GM15510 (cell line): ENCODE results near the gene R3HDM2.
A peak's percentile ranks its signal among the peaks of the same experiment; 100 is the strongest.

ENCODE experiments used
- POLR2A ChIP-seq: IDR thresholded peaks from 3 replicates; pipeline ENCODE4 v1.6.1; 2011; ENCODE audit warnings: borderline replicate concordance; ENCODE audit not compliant: insufficient read length; ENCODE audit errors: extremely low read depth

R3HDM2 gene

DNA sequence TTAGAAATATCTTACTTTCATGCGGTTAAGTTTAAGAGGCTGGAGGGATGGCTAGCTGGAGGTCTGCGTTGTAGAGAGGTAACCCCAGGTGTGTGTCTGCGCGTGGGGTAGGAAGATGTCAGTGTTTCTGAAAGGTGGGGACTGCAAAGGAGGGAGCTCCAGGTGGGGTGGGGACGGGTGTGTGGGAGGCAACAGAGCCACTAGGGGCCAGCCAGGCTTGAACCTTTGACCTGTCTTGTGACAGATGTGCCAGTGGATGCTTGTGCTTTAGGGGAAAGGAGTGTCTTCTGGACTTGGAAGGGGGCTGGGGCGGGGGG, 29.6 kb upstream of the R3HDM2 start:
- no peak for TF ChIP-seq POLR2A

DNA sequence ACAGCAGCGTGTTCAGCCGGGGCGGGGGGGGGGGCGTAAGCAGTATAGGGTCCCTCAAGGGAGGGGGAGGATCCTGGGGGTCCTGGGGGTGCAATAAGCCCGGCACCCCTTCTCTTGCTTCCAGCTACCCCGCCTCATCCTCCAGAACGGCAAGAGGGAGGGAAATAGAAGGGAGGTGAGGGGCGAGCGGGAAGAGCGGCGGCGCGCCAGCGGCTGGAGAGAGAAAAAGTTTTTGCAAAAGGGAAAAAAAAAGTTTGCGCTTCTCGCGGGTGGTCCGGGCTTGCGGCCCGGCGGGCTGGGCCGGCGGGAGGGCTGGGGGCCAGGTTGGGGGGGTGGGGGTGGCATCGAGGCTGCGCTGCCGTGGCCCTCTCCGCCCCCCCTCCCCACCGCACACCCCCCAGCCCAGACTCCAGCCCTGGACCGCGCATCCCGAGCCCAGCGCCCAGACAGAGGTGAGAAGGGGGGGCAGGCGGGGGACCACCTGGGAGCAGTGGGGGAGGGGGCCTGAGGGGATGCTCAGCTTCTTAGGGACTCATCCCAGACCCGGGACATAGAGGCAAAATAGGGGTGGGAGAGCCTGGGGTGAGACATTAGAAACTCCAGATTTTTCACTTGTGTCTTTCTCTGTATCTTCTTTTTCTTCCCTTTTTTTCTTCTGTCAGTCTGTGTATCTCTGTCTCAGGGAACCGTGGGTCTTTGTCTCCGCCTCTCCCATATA, 29.1 kb upstream of the R3HDM2 start, which contains the start of gene GLI1:
TSS of gene GLI1 (plus strand) at position 36 of the 718 bp plus-strand sequence. CDS start 3,907 bp downstream, outside the sequence.
- no peak for TF ChIP-seq POLR2A

DNA sequence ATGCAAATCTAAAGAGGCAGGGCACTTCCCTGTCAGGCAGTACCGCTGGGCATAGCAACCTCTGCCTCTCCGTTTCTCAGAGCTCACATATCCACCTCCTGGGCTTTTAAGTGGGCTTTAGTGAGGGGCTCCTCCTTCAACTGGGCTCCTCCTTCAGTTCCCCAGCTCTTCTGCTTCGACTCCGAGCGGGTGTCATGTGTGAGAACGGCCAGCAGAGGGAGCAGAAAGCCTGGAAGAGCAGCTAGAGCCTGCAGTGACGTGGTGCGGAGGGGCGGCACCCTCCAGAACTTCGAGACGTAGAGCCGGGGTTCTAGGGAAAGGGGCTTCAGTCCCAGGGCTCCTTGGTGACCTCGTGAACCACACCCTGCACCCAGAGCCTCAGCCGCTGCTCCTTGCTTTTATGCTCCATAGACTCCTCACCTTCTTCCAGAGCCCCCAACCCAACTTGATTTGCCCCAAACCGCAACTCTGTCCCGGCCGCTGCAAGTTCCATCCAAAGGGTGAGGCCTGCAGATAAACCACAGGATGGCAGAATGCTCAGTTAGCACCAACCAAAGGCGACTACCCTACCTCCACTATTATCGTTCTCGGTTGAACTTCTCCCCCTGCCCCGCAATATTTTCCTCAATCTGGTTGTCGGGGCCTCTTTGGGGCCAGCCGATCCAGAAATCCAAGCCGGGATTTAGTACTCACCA, 28.4 kb upstream of the R3HDM2 start:
- peak; percentile 63 for TF ChIP-seq POLR2A

DNA sequence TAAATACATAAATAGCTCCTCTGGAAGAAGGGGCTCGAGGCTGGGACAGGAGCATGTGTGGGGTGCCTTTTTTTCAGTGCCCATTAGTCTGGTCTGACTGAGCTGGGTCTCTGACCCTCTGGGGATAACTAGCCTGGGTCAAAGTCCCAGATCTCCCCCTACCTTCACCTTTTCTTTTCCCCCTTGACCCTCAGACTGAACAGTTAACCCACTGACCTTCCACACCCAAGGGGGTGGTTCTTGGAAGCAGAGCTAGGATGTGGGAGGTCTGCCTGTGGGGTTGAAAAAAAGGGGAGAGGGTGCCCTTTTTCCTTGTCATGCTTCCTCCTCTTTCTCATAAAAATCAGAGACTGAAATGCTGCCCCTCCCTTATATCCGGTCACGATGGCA, 27.8 kb upstream of the R3HDM2 start:
- no peak for TF ChIP-seq POLR2A

DNA sequence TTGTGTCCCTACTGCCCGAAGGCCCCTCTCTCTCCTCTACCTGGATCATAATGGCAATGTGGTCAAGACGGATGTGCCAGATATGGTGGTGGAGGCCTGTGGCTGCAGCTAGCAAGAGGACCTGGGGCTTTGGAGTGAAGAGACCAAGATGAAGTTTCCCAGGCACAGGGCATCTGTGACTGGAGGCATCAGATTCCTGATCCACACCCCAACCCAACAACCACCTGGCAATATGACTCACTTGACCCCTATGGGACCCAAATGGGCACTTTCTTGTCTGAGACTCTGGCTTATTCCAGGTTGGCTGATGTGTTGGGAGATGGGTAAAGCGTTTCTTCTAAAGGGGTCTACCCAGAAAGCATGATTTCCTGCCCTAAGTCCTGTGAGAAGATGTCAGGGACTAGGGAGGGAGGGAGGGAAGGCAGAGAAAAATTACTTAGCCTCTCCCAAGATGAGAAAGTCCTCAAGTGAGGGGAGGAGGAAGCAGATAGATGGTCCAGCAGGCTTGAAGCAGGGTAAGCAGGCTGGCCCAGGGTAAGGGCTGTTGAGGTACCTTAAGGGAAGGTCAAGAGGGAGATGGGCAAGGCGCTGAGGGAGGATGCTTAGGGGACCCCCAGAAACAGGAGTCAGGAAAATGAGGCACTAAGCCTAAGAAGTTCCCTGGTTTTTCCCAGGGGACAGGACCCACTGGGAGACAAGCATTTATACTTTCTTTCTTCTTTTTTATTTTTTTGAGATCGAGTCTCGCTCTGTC, 26.1 kb upstream of the R3HDM2 start:
- no peak for TF ChIP-seq POLR2A

DNA sequence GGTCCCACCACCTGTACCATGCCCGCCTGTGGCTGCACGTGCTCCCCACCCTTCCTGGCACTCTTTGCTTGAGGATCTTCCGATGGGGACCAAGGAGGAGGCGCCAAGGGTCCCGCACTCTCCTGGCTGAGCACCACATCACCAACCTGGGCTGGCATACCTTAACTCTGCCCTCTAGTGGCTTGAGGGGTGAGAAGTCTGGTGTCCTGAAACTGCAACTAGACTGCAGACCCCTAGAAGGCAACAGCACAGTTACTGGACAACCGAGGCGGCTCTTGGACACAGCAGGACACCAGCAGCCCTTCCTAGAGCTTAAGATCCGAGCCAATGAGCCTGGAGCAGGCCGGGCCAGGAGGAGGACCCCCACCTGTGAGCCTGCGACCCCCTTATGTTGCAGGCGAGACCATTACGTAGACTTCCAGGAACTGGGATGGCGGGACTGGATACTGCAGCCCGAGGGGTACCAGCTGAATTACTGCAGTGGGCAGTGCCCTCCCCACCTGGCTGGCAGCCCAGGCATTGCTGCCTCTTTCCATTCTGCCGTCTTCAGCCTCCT, 25.4 kb upstream of the R3HDM2 start:
- no peak for TF ChIP-seq POLR2A

DNA sequence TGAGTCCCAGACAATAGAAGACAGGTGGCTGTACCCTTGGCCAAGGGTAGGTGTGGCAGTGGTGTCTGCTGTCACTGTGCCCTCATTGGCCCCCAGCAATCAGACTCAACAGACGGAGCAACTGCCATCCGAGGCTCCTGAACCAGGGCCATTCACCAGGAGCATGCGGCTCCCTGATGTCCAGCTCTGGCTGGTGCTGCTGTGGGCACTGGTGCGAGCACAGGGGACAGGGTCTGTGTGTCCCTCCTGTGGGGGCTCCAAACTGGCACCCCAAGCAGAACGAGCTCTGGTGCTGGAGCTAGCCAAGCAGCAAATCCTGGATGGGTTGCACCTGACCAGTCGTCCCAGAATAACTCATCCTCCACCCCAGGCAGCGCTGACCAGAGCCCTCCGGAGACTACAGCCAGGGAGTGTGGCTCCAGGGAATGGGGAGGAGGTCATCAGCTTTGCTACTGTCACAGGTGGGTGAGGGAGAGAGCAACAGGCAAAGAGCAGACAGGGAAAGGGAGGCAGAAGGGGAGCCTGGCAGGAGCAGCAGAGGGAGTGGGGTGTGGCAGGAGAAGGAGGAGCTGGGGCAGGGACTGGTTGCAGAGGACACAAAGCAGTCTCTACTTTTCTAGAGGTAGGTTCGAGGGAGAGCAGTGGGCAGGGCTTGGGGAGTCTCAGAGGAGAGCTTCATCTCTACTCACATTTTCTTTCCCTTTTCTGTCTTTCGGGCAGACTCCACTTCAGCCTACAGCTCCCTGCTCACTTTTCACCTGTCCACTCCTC, 24.7 kb upstream of the R3HDM2 start:
- TF ChIP-seq POLR2A = no peak

DNA sequence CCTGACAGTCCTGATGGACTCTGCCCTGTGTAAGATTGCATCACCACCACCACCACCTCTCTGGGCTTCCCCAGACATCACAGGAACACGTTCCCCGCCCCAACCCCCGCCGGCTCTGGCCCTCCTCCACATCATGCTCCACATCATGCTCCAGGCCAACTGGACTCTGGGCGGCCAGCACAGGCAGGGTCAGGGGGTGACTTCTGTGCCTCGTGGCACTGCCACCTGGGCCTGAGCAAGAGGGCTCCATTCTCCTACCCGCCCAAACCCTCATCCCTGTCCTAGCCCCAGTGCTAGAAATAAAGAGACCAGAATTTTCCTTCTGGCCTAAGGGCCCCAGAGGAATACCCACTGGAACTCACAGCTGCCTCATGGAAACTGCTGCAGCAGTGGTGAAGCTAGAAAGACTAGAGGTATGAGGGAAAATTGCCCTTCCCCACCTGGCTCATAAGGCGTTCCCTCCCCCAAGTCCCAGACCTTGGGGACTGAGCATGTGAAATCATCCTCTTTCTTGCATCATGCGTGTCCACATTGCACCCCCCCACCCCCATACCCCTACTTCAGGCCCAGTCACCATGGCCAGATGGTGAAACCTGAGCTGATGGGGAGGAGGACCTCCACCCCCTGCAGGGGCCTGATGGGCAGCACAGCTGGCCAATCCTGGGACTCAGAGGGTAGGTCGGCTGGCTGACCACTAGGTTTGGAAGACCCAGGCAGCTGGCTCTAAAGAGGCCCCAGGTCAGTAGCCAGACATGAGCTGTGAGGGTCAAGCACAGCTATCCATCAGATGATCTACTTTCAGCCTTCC, 23.9 kb upstream of the R3HDM2 start, which contains the start of gene INHBE:
TSS of gene INHBE (plus strand) at position 742 of the 808 bp plus-strand sequence. CDS start 230 bp downstream, outside the sequence.
- TF ChIP-seq POLR2A = no peak

DNA sequence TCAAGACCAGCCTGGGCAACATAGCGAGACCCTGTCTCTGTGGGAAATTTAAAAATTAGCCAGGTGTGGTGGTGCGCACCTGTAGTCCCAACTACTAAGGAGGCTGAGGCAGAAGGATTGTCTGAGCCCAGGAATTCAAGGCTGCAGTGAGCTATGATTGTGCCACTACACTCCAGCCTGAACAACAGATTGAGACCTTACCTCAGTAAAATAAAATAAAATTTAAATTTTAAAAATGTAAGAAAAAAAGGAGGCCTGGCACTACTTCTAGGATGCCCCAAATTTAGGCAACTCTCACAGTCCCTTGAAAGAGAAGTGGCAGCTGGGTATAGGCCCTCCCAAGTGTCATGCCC, 23.3 kb upstream of the R3HDM2 start:
- TF ChIP-seq POLR2A = no peak

DNA sequence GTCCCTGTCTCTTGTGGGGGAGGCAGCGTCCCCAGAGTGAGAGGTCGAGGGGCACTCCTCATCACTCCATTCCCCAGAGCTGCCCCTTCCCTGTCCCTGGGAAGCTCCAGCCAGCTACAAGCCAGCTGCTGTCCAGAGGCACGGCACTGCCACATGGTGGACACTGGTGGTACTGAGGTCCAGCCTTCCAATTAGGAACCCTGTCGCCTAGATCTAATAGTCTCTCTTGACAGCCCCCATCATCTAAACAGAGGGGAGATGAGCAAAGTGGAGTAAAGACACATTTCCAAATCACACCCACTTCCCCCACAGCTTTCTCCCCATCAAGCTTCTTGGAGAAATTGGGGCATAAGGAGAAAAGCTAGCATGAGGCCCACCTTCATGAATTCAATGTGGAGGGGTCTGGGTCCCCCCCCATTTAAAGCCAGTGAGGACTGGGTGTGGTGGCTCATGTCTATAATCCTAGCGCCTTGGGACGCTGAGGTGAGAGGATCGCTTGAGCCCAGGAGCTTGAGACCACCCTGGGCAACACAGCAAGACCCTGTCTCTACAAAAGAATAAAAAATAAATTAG, 22.2 kb upstream of the R3HDM2 start:
- no peak for TF ChIP-seq POLR2A

DNA sequence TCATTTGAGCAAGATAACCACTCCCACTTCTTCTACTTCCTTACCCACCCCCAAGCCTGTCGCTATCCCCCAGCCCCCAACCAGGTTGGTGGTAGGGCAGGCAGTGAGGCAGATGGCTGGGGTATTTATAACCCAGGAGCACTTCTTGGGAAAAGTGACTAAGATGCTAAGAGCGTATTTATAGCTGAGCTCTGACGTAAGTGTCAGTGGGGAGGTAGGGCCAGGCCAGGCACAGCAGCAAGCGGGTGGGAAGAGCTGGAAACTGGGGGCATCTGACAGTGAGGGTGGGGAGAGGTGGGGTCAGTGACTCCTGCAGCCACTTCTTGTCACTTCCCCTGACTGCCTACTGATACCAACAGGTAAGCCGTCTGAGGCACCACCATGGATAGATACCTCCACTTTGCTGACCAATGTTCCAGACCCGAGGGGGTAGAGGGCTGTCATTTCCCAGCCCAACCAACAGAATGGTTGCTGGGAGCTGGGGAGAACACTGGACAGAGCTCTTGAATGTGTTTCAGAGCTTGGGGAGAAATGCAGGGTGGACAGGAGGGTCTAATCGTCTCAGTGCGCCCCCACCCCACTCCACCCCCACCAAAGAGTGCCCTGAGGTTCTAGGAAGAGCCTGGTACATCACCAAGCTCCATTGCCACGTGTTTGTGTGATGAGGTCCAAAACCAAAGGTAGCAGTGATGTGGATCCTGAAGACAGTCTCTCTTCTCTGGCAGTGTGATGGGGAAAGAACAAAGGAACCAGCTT, 21.5 kb upstream of the R3HDM2 start:
- TF ChIP-seq POLR2A = no peak

DNA sequence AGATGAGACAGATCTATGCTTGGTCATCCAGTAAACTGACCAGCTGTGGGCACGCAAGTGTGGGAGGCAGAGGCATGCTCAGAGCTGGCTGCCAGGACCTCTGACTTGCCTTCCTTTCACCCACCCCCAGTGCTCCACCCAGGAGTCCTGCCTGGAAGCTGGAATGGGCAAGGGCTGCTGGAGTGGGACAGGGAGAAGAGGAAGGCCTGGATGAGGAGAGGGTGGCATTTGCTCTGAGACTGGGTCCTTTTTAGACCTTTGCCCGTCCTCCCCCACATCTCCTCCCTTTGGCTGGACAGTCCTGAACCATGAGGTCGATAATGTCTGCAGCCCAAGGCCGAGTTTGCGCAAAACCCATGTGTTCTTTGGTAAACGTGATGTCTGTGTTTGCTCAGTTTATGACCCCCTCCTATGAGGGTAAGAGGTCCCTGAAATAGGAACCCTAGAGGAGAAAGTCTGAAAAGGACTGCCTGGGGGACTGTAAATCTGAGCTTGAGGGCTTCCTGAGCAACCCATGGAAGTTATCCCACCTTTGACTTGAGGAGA, 20.5 kb upstream of the R3HDM2 start:
- no peak for TF ChIP-seq POLR2A

DNA sequence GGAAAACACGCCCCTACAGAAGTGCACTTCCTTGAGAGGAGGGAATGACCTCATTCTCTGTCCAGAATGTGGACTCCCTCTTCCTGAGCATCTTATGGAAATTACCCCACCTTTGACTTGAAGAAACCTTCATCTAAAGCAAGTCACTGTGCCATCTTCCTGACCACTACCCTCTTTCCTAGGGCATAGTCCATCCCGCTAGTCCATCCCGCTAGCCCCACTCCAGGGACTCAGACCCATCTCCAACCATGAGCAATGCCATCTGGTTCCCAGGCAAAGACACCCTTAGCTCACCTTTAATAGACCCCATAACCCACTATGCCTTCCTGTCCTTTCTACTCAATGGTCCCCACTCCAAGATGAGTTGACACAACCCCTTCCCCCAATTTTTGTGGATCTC, 19.2 kb upstream of the R3HDM2 start:
- no peak for TF ChIP-seq POLR2A

DNA sequence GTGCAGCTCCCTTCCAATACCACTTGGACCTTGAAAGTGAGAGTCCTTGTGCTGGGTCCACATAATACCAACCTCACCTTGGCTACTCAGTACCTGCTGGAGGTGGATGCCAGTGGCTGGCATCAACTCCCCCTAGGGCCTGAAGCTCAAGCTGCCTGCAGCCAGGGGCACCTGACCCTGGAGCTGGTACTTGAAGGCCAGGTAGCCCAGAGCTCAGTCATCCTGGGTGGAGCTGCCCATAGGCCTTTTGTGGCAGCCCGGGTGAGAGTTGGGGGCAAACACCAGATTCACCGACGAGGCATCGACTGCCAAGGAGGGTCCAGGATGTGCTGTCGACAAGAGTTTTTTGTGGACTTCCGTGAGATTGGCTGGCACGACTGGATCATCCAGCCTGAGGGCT, 18.5 kb upstream of the R3HDM2 start:
- no peak for TF ChIP-seq POLR2A
